GM06990 (cell line): ENCODE measurements around the gene INO80B.
"Not testable (repeated sequence)": the region's sequence is repeated elsewhere in the genome, so short reads cannot be mapped to it uniquely, and the experiment has no call there.

Experiments
- DNase-seq: peaks from one replicate; pipeline ENCODE4 v3.0.0-alpha.2; 2011; ENCODE audit not compliant: insufficient read length; ENCODE audit errors: extremely low read depth
- H3K27me3 ChIP-seq: replicated peaks from 2 replicates; pipeline ENCODE4 v1.6.0; 2011; ENCODE audit warnings: low read length; ENCODE audit not compliant: control insufficient read depth, insufficient read depth
- H3K36me3 ChIP-seq: 2 replicates; pipeline ENCODE4 v1.5.1; 2011; ENCODE audit warnings: low read length; ENCODE audit not compliant: control insufficient read depth, insufficient read depth
- H3K4me3 ChIP-seq: replicated peaks from 2 replicates; pipeline ENCODE4 v1.5.1; 2011; ENCODE audit warnings: low read depth, mild to moderate bottlenecking, control low read depth, low read length
- CTCF ChIP-seq: IDR thresholded peaks from 2 replicates; pipeline ENCODE4 v1.5.1; 2011; ENCODE audit warnings: low read length, control low read depth, mild to moderate bottlenecking, inconsistent platforms; ENCODE audit not compliant: insufficient read depth, poor library complexity, severe bottlenecking

INO80B gene

GRCh38 chr2:74462054-74462785 is 7.3 kb downstream of the INO80B start:
- no peak for TF ChIP-seq CTCF
- no peak for DNase-seq

GRCh38 chr2:74462786-74463105 is 7.9 kb downstream of the INO80B start:
- no peak for TF ChIP-seq CTCF
- Histone ChIP-seq H3K27me3 (no peaks in the 10 kb centered on the region), H3K36me3 (peaks cover 14% of the 10 kb centered on the region), H3K4me3 (no peak overlapping the region)
- no peak for DNase-seq

More at GRCh38 chr2:74462054-74462785, 7.3 kb downstream of the INO80B start:
- no peak overlapping the region for H3K4me3 ChIP-seq
- H3K27me3 ChIP-seq, result no peaks in the 10 kb centered on the region
- peaks cover 14% of the 10 kb centered on the region for H3K36me3 ChIP-seq

GRCh38 chr2:74464406-74464805 is 9.5 kb downstream of the INO80B start:
- H3K36me3 ChIP-seq, result peaks cover 14% of the 10 kb centered on the region
- peak overlapping the region; percentile 94 for H3K4me3 ChIP-seq
- no peaks in the 10 kb centered on the region for H3K27me3 ChIP-seq
- no peak for TF ChIP-seq CTCF
- DNase-seq, result no peak

- not testable (repeated sequence) for H3K36me3 ChIP-seq, DNase-seq, H3K4me3 ChIP-seq, H3K27me3 ChIP-seq
Observed at GRCh38 chr2:74470742-74471141, 15.9 kb downstream of the INO80B start.

GRCh38 chr2:74471332-74472065 is 16.6 kb downstream of the INO80B start:
- no peak for TF ChIP-seq CTCF
- Histone ChIP-seq H3K4me3 (peak overlapping the region; percentile 93), H3K27me3 (no peaks in the 10 kb centered on the region), H3K36me3 (peaks cover 6% of the 10 kb centered on the region)
- no peak for DNase-seq

- peaks cover 6% of the 10 kb centered on the region for H3K36me3 ChIP-seq
- DNase-seq, result peak; percentile 93
- H3K4me3 ChIP-seq, result peak within 1 kb of the TSS; percentile 93
- TF ChIP-seq CTCF, result no peak
- no peaks in the 10 kb centered on the region for H3K27me3 ChIP-seq
Observed at GRCh38 chr2:74472086-74472944, 17.4 kb downstream of the INO80B start, which contains the start of gene MRPL53. TSS of gene MRPL53 (minus strand) at chr2:74472680. CDS start at chr2:74472660, 20 bp downstream.
